OCI-LY7 (cell line): ENCODE data around the gene VWDE. TPM values are rescaled to one million over a fixed set of nuclear protein-coding genes. Genes with fewer than 3 reads are reported as not detected.

Experiments used
- BruUV-seq: library from RNA; stranded (reverse); fragments of 400-500 nt; replicated peaks from 2 replicates; lab custom pipeline; 2021; lab: Mats Ljungman, UMichigan
- CTCF ChIA-PET: fragments of 300-600 bp; sonication (Branson Sonifier 250); formaldehyde crosslinking; loops from one replicate; lab custom pipeline; 2022; ENCODE audit warnings: antibody characterized with exemption; ENCODE audit not compliant: unreplicated experiment; lab: Charles Lee
- POLR2A ChIA-PET: fragments of 300-600 bp; sonication (Branson Sonifier 250); formaldehyde crosslinking; loops from one replicate; lab custom pipeline; 2022; ENCODE audit warnings: antibody characterized with exemption; lab: Charles Lee
- DNase-seq: peaks from one replicate; pipeline ENCODE4 v3.0.0-alpha.2; 2015; ENCODE audit warnings: low spot score
- H2AFZ ChIP-seq: fragments of 200-600 bp; sonication (generic), shearing (Covaris generic); 2 replicates; pipeline ENCODE4 v1.6.1; 2014; ENCODE audit warnings: mild to moderate bottlenecking, antibody characterized with exemption, low read length, moderate library complexity
- H3K27ac ChIP-seq: fragments of 200-600 bp; sonication (generic); 2 replicates; pipeline ENCODE4 v1.5.1; 2014; ENCODE audit warnings: mixed run types, low read depth, mild to moderate bottlenecking, moderate library complexity, low read length, inconsistent platforms; ENCODE audit not compliant: poor library complexity, severe bottlenecking
- H3K36me3 ChIP-seq: fragments of 200-600 bp; sonication (generic); 2 replicates; pipeline ENCODE4 v1.6.1; 2014; ENCODE audit warnings: mild to moderate bottlenecking, antibody characterized with exemption, low read length, moderate library complexity, mixed read lengths; ENCODE audit not compliant: insufficient read depth
- H3K4me1 ChIP-seq: fragments of 200-600 bp; sonication (generic); 2 replicates; pipeline ENCODE4 v1.5.1; 2014; ENCODE audit warnings: mild to moderate bottlenecking, low read length; ENCODE audit not compliant: insufficient read depth, poor library complexity, severe bottlenecking
- H3K4me2 ChIP-seq: fragments of 200-600 bp; sonication (generic); 2 replicates; pipeline ENCODE4 v1.6.1; 2014; ENCODE audit warnings: mild to moderate bottlenecking, low read length
- H3K4me3 ChIP-seq: fragments of 200-600 bp; sonication (generic); 2 replicates; pipeline ENCODE4 v1.5.1; 2014; ENCODE audit warnings: mild to moderate bottlenecking, low read depth, low read length; ENCODE audit not compliant: poor library complexity, severe bottlenecking
- H3K79me2 ChIP-seq: fragments of 200-600 bp; sonication (generic); 2 replicates; pipeline ENCODE4 v1.6.1; 2016; ENCODE audit warnings: low read depth, mild to moderate bottlenecking, low read length, moderate library complexity, mixed read lengths; ENCODE audit not compliant: insufficient read depth
- H3K9me2 ChIP-seq: fragments of 200-600 bp; sonication (generic); 2 replicates; pipeline ENCODE4 v1.6.1; 2016; ENCODE audit warnings: mild to moderate bottlenecking, low read length, mixed read lengths; ENCODE audit not compliant: insufficient read depth
- H3K9me3 ChIP-seq: fragments of 200-600 bp; sonication (generic); 2 replicates; pipeline ENCODE4 v1.6.1; 2014; ENCODE audit warnings: mild to moderate bottlenecking, mixed run types, low read length, mixed read lengths
- H4K20me1 ChIP-seq: fragments of 200-600 bp; sonication (generic); 2 replicates; pipeline ENCODE4 v1.6.1; 2014; ENCODE audit warnings: mild to moderate bottlenecking, antibody characterized with exemption, low read length, moderate library complexity, mixed read lengths; ENCODE audit not compliant: insufficient read depth
- EZH2phosphoT487 ChIP-seq: fragments of 200-600 bp; sonication (generic); IDR thresholded peaks from 2 replicates; pipeline ENCODE4 v1.6.1; 2018; ENCODE audit warnings: low read depth, borderline replicate concordance, mild to moderate bottlenecking, mixed run types, antibody characterized with exemption, low read length, moderate library complexity, mixed read lengths
- intact Hi-C: fragments of 100-400 bp; cut with micrococcal nuclease; formaldehyde crosslinking; loops from one replicate; pipeline ENCODE4 v1.10.0; 2022; ENCODE audit not compliant: unreplicated experiment
- total RNA-seq, 2 experiments: library from RNA; depleted of rRNA in 1 of 2; stranded (reverse); fragments of >200 nt in 1 of 2; shearing (Covaris generic) in 1 of 2; gene quantifications; 2 replicates each; pipeline ENCODE4 v1.2.3, GENCODE V29; 2014 to 2022
- TF ChIP-seq, protein P1 (sequence below): fragments of 200-600 bp; sonication (generic); conservative IDR thresholded peaks from 2 replicates; pipeline ENCODE4 v1.5.1; 2014; ENCODE audit warnings: mild to moderate bottlenecking, antibody characterized with exemption, low read length, moderate library complexity, mixed read lengths

VWDE gene
- total RNA-seq, 2 experiments from 2014 or later = not detected

DNA sequence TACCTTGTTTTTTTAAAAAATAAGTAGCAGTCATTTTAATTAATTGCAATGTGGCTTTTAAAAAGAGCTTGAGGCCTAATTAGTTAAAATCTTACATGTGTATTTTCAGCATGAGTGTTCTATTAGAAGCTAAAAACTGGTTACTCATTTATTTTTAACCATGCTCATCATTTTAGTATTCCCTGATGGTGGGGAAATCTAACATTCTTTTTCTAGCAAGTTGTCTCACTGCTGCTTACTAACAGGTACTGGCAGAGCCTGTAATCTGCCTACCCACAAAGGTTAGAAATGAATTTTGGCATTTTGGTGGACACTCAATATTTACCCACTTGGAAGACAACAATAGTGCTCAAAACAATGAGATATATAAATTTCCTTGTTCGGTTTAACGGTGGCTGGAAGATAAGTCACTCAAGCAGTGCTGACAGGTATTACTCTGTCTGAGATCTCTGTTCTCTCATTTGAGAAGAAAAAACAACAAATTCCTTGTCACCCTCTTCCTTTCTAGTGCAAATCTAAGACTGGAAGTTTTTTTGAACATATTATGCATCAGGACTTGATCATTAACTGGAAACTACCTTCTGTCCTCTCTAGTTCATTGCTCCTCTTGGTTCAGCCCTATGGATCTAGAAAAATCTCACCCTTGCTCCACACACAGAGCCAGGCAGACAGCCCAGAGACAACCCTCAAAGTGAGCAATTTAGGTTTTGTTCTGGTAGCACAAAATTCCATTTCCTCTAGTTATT, 83.3 kb downstream of the VWDE start:
- TF ChIP-seq, protein P1, sequence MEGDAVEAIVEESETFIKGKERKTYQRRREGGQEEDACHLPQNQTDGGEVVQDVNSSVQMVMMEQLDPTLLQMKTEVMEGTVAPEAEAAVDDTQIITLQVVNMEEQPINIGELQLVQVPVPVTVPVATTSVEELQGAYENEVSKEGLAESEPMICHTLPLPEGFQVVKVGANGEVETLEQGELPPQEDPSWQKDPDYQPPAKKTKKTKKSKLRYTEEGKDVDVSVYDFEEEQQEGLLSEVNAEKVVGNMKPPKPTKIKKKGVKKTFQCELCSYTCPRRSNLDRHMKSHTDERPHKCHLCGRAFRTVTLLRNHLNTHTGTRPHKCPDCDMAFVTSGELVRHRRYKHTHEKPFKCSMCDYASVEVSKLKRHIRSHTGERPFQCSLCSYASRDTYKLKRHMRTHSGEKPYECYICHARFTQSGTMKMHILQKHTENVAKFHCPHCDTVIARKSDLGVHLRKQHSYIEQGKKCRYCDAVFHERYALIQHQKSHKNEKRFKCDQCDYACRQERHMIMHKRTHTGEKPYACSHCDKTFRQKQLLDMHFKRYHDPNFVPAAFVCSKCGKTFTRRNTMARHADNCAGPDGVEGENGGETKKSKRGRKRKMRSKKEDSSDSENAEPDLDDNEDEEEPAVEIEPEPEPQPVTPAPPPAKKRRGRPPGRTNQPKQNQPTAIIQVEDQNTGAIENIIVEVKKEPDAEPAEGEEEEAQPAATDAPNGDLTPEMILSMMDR = no peak
- TF ChIP-seq EZH2phosphoT487 = no peak
- Histone ChIP-seq H4K20me1 (no peaks in the 10 kb centered on the region), H3K4me1 (no peaks in the 10 kb centered on the region), H3K79me2 (no peaks in the 10 kb centered on the region), H3K27ac (no peak overlapping the region), H3K9me3 (no peaks in the 10 kb centered on the region), H2AFZ (no peak overlapping the region), H3K9me2 (no peaks in the 10 kb centered on the region), H3K4me3 (no peak overlapping the region), H3K36me3 (no peaks in the 10 kb centered on the region), H3K4me2 (no peak overlapping the region)
- no TSS peak for BruUV-seq
- POLR2A ChIA-PET = interaction anchor here (0.7 kb wide), 1 partner anchor 20 kb away, joined by 3 read pairs; no protein-coding TSS in a partner anchor
- DNase-seq = no peak
- CTCF ChIA-PET = no interaction called here
- intact Hi-C loops = loop anchor here (5.0 kb wide), 1 partner anchor 893 kb away; no protein-coding TSS in a partner anchor

DNA sequence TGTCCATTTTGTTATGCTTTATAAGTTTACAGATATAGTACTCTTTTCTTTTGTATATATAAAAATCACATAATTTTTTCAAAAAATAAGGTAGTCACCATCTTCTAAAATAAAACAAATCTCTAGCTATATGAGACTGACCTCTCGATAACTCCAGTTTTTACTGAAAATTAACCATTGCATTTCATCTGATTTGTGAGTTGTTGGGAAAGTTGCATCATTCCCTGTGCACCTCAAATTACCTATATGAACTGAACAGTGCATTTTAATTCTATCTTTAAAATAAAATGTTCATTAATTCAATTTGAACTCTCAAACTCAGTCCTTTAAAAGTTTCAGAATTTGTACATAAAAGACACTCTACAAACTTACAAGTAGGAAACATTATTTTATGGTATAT, 86.0 kb downstream of the VWDE start:
- Histone ChIP-seq H3K4me1 (no peaks in the 10 kb centered on the region), H3K4me3 (no peak overlapping the region), H4K20me1 (no peaks in the 10 kb centered on the region), H3K4me2 (no peak overlapping the region), H3K36me3 (no peaks in the 10 kb centered on the region), H2AFZ (no peak overlapping the region), H3K79me2 (no peaks in the 10 kb centered on the region), H3K27ac (no peak overlapping the region), H3K9me2 (no peaks in the 10 kb centered on the region), H3K9me3 (no peaks in the 10 kb centered on the region)
- POLR2A ChIA-PET = interaction anchor here (1.1 kb wide), 1 partner anchor 17 kb away, joined by 4 read pairs; no protein-coding TSS in a partner anchor
- no peak for DNase-seq
- intact Hi-C loops = no loop called here
- TF ChIP-seq, protein P1 = no peak
- TF ChIP-seq EZH2phosphoT487 = no peak
- BruUV-seq = no TSS peak
- CTCF ChIA-PET = no interaction called here

DNA sequence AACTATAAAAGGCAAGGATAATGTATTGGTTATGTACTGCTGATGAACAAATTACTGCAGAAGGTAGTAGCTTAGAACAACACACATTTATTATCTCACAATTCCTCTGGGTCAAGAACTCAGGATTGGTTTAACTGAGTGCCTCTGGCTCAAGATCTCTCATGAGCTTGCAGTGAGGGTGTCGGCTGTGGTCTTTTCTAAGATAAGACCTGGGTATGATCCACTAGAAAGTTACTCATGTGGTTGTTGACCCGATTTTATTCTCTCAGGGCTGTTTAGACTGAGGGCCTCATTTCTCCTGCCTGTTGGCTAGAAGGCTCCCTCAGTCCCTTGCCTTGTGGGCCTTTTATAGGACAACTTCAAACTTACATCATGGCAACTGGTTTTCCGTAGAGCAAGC, 86.7 kb downstream of the VWDE start:
- Histone ChIP-seq H3K4me1 (no peaks in the 10 kb centered on the region), H3K27ac (no peak overlapping the region), H3K79me2 (no peaks in the 10 kb centered on the region), H3K4me3 (no peak overlapping the region), H3K9me3 (no peaks in the 10 kb centered on the region), H3K9me2 (no peaks in the 10 kb centered on the region), H2AFZ (no peak overlapping the region), H4K20me1 (no peaks in the 10 kb centered on the region), H3K4me2 (no peak overlapping the region), H3K36me3 (no peaks in the 10 kb centered on the region)
- CTCF ChIA-PET = no interaction called here
- TF ChIP-seq, protein P1 = no peak
- TF ChIP-seq EZH2phosphoT487 = no peak
- BruUV-seq = no TSS peak
- POLR2A ChIA-PET = no interaction called here
- no peak for DNase-seq
- intact Hi-C loops = no loop called here
